H9 (cell line): Measurements from ENCODE around the gene DRGX. TPM values are rescaled to one million over a fixed set of nuclear protein-coding genes. Genes with fewer than 3 reads are reported as not detected.

Experiments used
- DNase-seq: peaks from one replicate; pipeline ENCODE4 v3.0.0-alpha.2; 2017
- H2AFZ ChIP-seq: one replicate; pipeline ENCODE4 v1.6.1; 2013; ENCODE audit warnings: mild to moderate bottlenecking, low read length, control low read depth, moderate library complexity
- H2AK5ac ChIP-seq: 2 replicates; pipeline ENCODE4 v1.6.1; 2013; ENCODE audit warnings: low read length, control low read depth, mixed read lengths; ENCODE audit not compliant: insufficient read length
- H2BK120ac ChIP-seq: one replicate; pipeline ENCODE4 v1.6.1; 2013; ENCODE audit warnings: low read depth, mild to moderate bottlenecking, low read length, control low read depth, inconsistent platforms; ENCODE audit not compliant: poor library complexity, severe bottlenecking
- H2BK12ac ChIP-seq: 2 replicates; pipeline ENCODE4 v1.6.1; 2013; ENCODE audit warnings: low read length, control low read depth, mixed read lengths, low read depth; ENCODE audit not compliant: insufficient read length
- H2BK15ac ChIP-seq: 2 replicates; pipeline ENCODE4 v1.6.1; 2013; ENCODE audit warnings: low read depth, low read length, control low read depth
- H2BK20ac ChIP-seq: one replicate; pipeline ENCODE4 v1.6.1; 2013; ENCODE audit warnings: low read depth, mild to moderate bottlenecking, low read length, control low read depth, inconsistent platforms; ENCODE audit not compliant: poor library complexity, severe bottlenecking
- H2BK5ac ChIP-seq: 2 replicates; pipeline ENCODE4 v1.6.1; 2013; ENCODE audit warnings: low read length, control low read depth, mixed read lengths; ENCODE audit not compliant: insufficient read length
- H3K14ac ChIP-seq: 2 replicates; pipeline ENCODE4 v1.6.1; 2013; ENCODE audit warnings: low read length, control low read depth; ENCODE audit not compliant: insufficient read depth
- H3K18ac ChIP-seq: 2 replicates; pipeline ENCODE4 v1.6.1; 2013; ENCODE audit warnings: low read depth, mild to moderate bottlenecking, mixed read lengths, low read length, control low read depth; ENCODE audit not compliant: insufficient read length
- H3K23ac ChIP-seq: 2 replicates; pipeline ENCODE4 v1.6.1; 2013; ENCODE audit warnings: low read length, control low read depth, mixed read lengths, low read depth; ENCODE audit not compliant: insufficient read length
- H3K23me2 ChIP-seq: 2 replicates; pipeline ENCODE4 v1.6.1; 2013; ENCODE audit warnings: low read depth, mild to moderate bottlenecking, mixed read lengths, low read length, control low read depth; ENCODE audit not compliant: insufficient read length, poor library complexity, severe bottlenecking
- H3K27ac ChIP-seq: 2 replicates; pipeline ENCODE4 v1.5.1; 2013; ENCODE audit warnings: low read length, control low read depth, mixed read lengths, low read depth; ENCODE audit not compliant: insufficient read length
- H3K27me3 ChIP-seq: 2 replicates; pipeline ENCODE4 v1.6.1; 2013; ENCODE audit warnings: low read length, control low read depth, inconsistent platforms; ENCODE audit not compliant: insufficient read depth
- H3K4ac ChIP-seq: 2 replicates; pipeline ENCODE4 v1.6.1; 2013; ENCODE audit warnings: low read depth, mild to moderate bottlenecking, control low read depth, inconsistent platforms, low read length, moderate library complexity
- H3K4me1 ChIP-seq: 2 replicates; pipeline ENCODE4 v1.6.1; 2013; ENCODE audit warnings: low read length, control low read depth, inconsistent platforms; ENCODE audit not compliant: insufficient read depth
- H3K4me2 ChIP-seq: 2 replicates; pipeline ENCODE4 v1.6.1; 2013; ENCODE audit warnings: low read length, control low read depth, mixed read lengths; ENCODE audit not compliant: insufficient read length, insufficient read depth
- H3K56ac ChIP-seq: 2 replicates; pipeline ENCODE4 v1.6.1; 2013; ENCODE audit warnings: low read depth, mild to moderate bottlenecking, mixed read lengths, low read length, control low read depth; ENCODE audit not compliant: insufficient read length
- H3K79me1 ChIP-seq: 2 replicates; pipeline ENCODE4 v1.6.1; 2013; ENCODE audit warnings: low read depth, mild to moderate bottlenecking, moderate library complexity, low read length, control low read depth, inconsistent platforms; ENCODE audit not compliant: insufficient read depth, poor library complexity, severe bottlenecking
- H3K79me2 ChIP-seq: 2 replicates; pipeline ENCODE4 v1.6.1; 2013; ENCODE audit warnings: low read length, control low read depth, inconsistent platforms; ENCODE audit not compliant: insufficient read depth
- H3K9ac ChIP-seq: 2 replicates; pipeline ENCODE4 v1.6.1; 2013; ENCODE audit warnings: low read length, control low read depth, mixed read lengths; ENCODE audit not compliant: insufficient read length; ENCODE audit errors: extremely low read depth
- H3K9me3 ChIP-seq: one replicate; pipeline ENCODE4 v1.6.1; 2013; ENCODE audit warnings: low read depth, low read length, inconsistent platforms; ENCODE audit not compliant: control insufficient read depth
- H3T11ph ChIP-seq: one replicate; pipeline ENCODE4 v1.6.1; 2013; ENCODE audit warnings: mild to moderate bottlenecking, low read length, control low read depth, inconsistent platforms
- H4K20me1 ChIP-seq: one replicate; pipeline ENCODE4 v1.6.1; 2013; ENCODE audit not compliant: control insufficient read depth, insufficient read length, insufficient read depth
- H4K5ac ChIP-seq: 2 replicates; pipeline ENCODE4 v1.6.1; 2013; ENCODE audit warnings: low read depth, mild to moderate bottlenecking, mixed read lengths, low read length, control low read depth; ENCODE audit not compliant: insufficient read length
- H4K8ac ChIP-seq: replicated peaks from 2 replicates; pipeline ENCODE4 v1.6.1; 2013; ENCODE audit warnings: low read length, control low read depth, mixed read lengths, low read depth; ENCODE audit not compliant: insufficient read length
- H4K91ac ChIP-seq: 2 replicates; pipeline ENCODE4 v1.6.1; 2013; ENCODE audit warnings: low read depth, mild to moderate bottlenecking, moderate library complexity, mixed read lengths, low read length, control low read depth; ENCODE audit not compliant: insufficient read length
- H3K27ac Mint-ChIP-seq, 3 experiments: 2 replicates in 2 of 3; 3 replicates in 1 of 3; pipeline ENCODE4 v1.8.0; 2020 to 2021; ENCODE audit warnings: mixed read lengths in 3 of 3, mild to moderate bottlenecking in 1 of 3, moderate library complexity in 1 of 3
- H3K27me3 Mint-ChIP-seq: 2 replicates; pipeline ENCODE4 v1.8.0; 2021; ENCODE audit warnings: low read depth, mild to moderate bottlenecking, moderate library complexity, mixed read lengths
- H3K36me3 Mint-ChIP-seq, 3 experiments: 2 replicates in 2 of 3; 3 replicates in 1 of 3; pipeline ENCODE4 v1.8.0; 2020 to 2021; ENCODE audit warnings: low read depth in 3 of 3, mixed read lengths in 3 of 3; ENCODE audit not compliant: insufficient read depth in 1 of 3
- H3K4me1 Mint-ChIP-seq, 2 experiments: 2 replicates each; pipeline ENCODE4 v1.8.0; 2020; ENCODE audit warnings: mixed read lengths in 2 of 2
- H3K4me3 Mint-ChIP-seq, 2 experiments: 2 replicates in 1 of 2; 3 replicates in 1 of 2; pipeline ENCODE4 v1.8.0; 2020 to 2021; ENCODE audit warnings: mild to moderate bottlenecking in 2 of 2, mixed read lengths in 2 of 2, moderate library complexity in 1 of 2
- H3K9me3 Mint-ChIP-seq, 2 experiments: 2 replicates in 1 of 2; 3 replicates in 1 of 2; pipeline ENCODE4 v1.8.0; 2020; ENCODE audit warnings: mild to moderate bottlenecking in 2 of 2, mixed read lengths in 2 of 2, moderate library complexity in 1 of 2
- WGBS: extraction: QIAGEN DNeasy Blood & Tissue Kit; methylation state at CpG from one replicate; pipeline ENCODE4 v1.1.7; 2013; ENCODE audit warnings: missing lambda C conversion rate, low lambda C conversion rate, mixed read lengths; ENCODE audit not compliant: insufficient read length; ENCODE audit errors: extremely low coverage; 5-methylcytosine and 5-hydroxymethylcytosine counted together
- total RNA-seq: library from RNA; stranded (reverse); gene quantifications from 2 replicates; pipeline ENCODE4 v1.2.1, GENCODE V29; 2021
- TF ChIP-seq, protein P1 (sequence below): fragments of 200-600 bp; sonication (generic); conservative IDR thresholded peaks from 3 replicates; pipeline ENCODE4 v1.8.0; 2021; ENCODE audit warnings: antibody characterized with exemption, mild to moderate bottlenecking

Gene DRGX
- total RNA-seq, 1 experiment from 2014 or later = not detected

DNA sequence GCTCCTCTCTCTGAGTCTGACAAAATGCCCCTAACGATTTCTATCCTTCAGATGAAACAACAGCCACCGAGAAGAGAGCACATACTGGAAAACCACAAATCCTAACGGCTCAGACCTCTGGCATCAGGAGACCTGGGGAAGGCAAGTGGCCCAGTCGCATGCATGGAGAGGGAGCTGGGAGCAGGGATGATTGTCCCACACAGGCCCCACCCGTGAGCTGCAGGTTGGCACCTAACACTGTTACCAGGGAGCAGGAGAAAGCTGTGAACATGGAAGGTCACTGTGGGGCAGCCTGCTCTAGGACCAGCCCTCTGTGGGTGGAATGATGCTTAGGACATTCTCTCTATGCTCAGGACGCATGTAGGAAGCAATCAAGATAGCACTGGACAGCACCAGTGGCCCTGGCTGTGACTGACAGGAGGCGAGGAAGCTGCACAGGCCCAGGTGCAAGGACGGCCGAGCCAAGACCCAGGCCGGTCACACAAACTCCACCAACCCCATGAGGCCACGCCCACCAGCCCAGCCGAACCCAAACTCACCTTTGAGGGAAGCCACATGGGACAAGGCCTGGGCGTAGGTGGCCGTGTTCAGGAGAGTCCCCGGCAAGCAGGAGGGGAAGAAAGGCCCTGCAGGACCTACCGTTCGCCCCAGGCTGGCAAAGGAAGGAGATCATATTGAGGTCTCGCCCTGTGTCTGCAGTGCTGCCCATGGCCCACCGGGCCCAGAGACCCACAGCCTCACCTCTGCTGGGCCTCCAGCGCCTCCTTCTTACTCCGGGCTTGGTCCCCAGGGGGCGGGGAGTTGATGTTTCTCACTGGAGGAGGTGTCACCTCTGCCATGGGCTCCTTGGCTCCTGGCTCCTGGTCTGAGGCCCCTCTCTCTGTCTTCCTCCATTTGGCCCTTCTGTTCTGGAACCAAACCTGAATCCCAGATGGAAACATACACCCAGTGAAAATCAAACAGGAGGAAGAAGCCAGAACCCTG, 9.7 kb downstream of the DRGX start:
- Mint-ChIP-seq H3K4me3 (no peak overlapping the region), H3K4me1 (peaks cover 1 to 5% of the 10 kb centered on the region in 2 experiments; a peak in 1 of 4 replicates), H3K9me3 (no peaks in the 10 kb centered on the region), H3K27me3 (peaks cover 44% of the 10 kb centered on the region), H3K36me3 (no peaks in the 10 kb centered on the region), H3K27ac (no peak overlapping the region)
- Histone ChIP-seq H2AFZ (no peak overlapping the region), H2AK5ac (no peak overlapping the region), H4K20me1 (no peaks in the 10 kb centered on the region), H3T11ph (no peak overlapping the region), H3K14ac (no peak overlapping the region), H3K79me2 (no peaks in the 10 kb centered on the region), H3K4me1 (no peaks in the 10 kb centered on the region), H3K79me1 (no peaks in the 10 kb centered on the region), H3K27me3 (no peaks in the 10 kb centered on the region), H4K91ac (no peak overlapping the region), H2BK15ac (no peak overlapping the region), H3K18ac (no peak overlapping the region), H4K8ac (no peak overlapping the region), H3K9me3 (no peaks in the 10 kb centered on the region), H3K23ac (no peak overlapping the region), H2BK12ac (no peak overlapping the region), H3K23me2 (no peaks in the 10 kb centered on the region), H3K56ac (no peak overlapping the region), H2BK5ac (no peak overlapping the region), H3K4me2 (no peak overlapping the region), H2BK120ac (no peak overlapping the region), H3K4ac (no peak overlapping the region), H3K27ac (no peak overlapping the region), H2BK20ac (no peak overlapping the region), H3K9ac (no peak overlapping the region), H4K5ac (no peak overlapping the region)
- DNase-seq = peak; percentile 37
- no CpG with 5 or more reads among the region's 22 CpGs for WGBS
- TF ChIP-seq, protein P1, sequence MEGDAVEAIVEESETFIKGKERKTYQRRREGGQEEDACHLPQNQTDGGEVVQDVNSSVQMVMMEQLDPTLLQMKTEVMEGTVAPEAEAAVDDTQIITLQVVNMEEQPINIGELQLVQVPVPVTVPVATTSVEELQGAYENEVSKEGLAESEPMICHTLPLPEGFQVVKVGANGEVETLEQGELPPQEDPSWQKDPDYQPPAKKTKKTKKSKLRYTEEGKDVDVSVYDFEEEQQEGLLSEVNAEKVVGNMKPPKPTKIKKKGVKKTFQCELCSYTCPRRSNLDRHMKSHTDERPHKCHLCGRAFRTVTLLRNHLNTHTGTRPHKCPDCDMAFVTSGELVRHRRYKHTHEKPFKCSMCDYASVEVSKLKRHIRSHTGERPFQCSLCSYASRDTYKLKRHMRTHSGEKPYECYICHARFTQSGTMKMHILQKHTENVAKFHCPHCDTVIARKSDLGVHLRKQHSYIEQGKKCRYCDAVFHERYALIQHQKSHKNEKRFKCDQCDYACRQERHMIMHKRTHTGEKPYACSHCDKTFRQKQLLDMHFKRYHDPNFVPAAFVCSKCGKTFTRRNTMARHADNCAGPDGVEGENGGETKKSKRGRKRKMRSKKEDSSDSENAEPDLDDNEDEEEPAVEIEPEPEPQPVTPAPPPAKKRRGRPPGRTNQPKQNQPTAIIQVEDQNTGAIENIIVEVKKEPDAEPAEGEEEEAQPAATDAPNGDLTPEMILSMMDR = no peak
